Activated CD8-positive, alpha-beta T cell treated with anti-CD3 and anti-CD28 coated beads for 36 hours (primary cell): ENCODE measurements around the gene ASS1. TPM values are rescaled to one million over a fixed set of nuclear protein-coding genes. Genes with fewer than 3 reads are reported as not detected.

Source experiments
- ATAC-seq: fragments of 200-7000 bp; cut with Tn5 transposase; one replicate; pipeline ENCODE4 v1.10.0; 2021; ENCODE audit warnings: mild to moderate bottlenecking, moderate library complexity
- CTCF ChIA-PET: fragments of 350-600 bp; sonication (Branson Sonifier 250); formaldehyde crosslinking; loops from one replicate; lab custom pipeline; 2021; ENCODE audit warnings: antibody characterized with exemption; lab: Charles Lee
- POLR2A ChIA-PET: fragments of 350-600 bp; sonication (Branson Sonifier 250); formaldehyde crosslinking; loops from one replicate; lab custom pipeline; 2021; ENCODE audit warnings: antibody characterized with exemption; lab: Charles Lee
- DNase-seq: peaks from one replicate; pipeline ENCODE4 v3.0.0-alpha.2; 2020
- H3K27ac Mint-ChIP-seq: one replicate; pipeline ENCODE4 v1.8.0; 2021; ENCODE audit warnings: mild to moderate bottlenecking, mixed read lengths
- H3K27me3 Mint-ChIP-seq: one replicate; pipeline ENCODE4 v1.8.0; 2021; ENCODE audit warnings: mixed read lengths
- H3K36me3 Mint-ChIP-seq: one replicate; pipeline ENCODE4 v1.8.0; 2021; ENCODE audit warnings: low read depth, mixed read lengths
- H3K4me1 Mint-ChIP-seq: one replicate; pipeline ENCODE4 v1.8.0; 2021; ENCODE audit warnings: low read depth, mixed read lengths
- H3K4me3 Mint-ChIP-seq: one replicate; pipeline ENCODE4 v1.8.0; 2021; ENCODE audit warnings: mild to moderate bottlenecking, moderate library complexity, mixed read lengths
- H3K9me3 Mint-ChIP-seq: one replicate; pipeline ENCODE4 v1.8.0; 2021; ENCODE audit warnings: mixed read lengths
- intact Hi-C: fragments of 100-400 bp; cut with micrococcal nuclease; formaldehyde crosslinking; loops from one replicate; pipeline ENCODE4 v1.10.0; 2022
- total RNA-seq, 2 experiments: library from RNA; stranded (reverse); gene quantifications; one replicate each; pipeline ENCODE4 v1.2.3, GENCODE V29; 2021
- TF ChIP-seq, protein P1 (sequence below): fragments of 200-600 bp; IDR thresholded peaks from one replicate; pipeline ENCODE4 v1.8.0; 2022; ENCODE audit warnings: antibody characterized with exemption, mild to moderate bottlenecking

The ASS1 gene
- total RNA-seq, 2 experiments from 2014 or later = 9.8 to 11.5 TPM

DNA sequence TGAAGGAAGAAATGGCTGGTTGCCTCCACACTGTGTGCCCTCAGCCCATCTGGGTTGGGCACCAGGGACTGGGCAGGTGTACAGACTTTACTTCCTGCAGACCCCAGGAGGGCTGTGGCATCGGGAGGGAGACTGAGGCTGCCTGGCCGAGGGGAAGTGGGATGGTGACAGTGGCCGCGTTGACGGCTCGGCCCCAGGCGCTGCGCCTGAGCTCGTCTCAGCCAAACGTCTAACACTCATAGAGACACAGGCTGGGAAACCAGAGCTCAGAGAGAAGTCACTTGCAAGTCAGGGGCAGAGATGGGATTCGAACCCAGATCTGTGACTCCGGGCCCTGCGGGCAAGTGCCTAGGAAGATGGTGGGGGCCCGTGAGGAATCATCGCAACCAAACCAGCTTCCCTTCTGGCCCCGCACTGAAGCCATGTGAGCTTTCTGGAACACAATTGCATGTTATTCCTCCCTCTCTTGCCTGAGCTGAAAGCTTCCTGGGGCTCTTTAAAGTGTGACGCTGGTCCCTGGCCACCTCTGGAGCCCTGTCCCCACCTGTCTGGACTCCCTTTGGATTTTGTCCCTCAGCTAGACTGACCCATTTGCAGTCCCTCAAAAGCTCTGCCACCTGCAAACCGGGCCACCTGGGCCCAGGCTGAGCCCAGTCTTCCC is 81.6 kb downstream of the ASS1 start:
- DNase-seq (no peak), ATAC-seq (no peak)
- no peaks in the 10 kb centered on the region for H3K9me3 Mint-ChIP-seq
- CTCF ChIA-PET = no interaction called here
- no peak overlapping the region for H3K4me3 Mint-ChIP-seq
- H3K27ac Mint-ChIP-seq = no peak overlapping the region
- no peaks in the 10 kb centered on the region for H3K36me3 Mint-ChIP-seq
- H3K27me3 Mint-ChIP-seq = peaks cover 5% of the 10 kb centered on the region
- H3K4me1 Mint-ChIP-seq = peaks cover 4% of the 10 kb centered on the region
- POLR2A ChIA-PET = no interaction called here
- TF ChIP-seq, protein P1, sequence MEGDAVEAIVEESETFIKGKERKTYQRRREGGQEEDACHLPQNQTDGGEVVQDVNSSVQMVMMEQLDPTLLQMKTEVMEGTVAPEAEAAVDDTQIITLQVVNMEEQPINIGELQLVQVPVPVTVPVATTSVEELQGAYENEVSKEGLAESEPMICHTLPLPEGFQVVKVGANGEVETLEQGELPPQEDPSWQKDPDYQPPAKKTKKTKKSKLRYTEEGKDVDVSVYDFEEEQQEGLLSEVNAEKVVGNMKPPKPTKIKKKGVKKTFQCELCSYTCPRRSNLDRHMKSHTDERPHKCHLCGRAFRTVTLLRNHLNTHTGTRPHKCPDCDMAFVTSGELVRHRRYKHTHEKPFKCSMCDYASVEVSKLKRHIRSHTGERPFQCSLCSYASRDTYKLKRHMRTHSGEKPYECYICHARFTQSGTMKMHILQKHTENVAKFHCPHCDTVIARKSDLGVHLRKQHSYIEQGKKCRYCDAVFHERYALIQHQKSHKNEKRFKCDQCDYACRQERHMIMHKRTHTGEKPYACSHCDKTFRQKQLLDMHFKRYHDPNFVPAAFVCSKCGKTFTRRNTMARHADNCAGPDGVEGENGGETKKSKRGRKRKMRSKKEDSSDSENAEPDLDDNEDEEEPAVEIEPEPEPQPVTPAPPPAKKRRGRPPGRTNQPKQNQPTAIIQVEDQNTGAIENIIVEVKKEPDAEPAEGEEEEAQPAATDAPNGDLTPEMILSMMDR = no peak
- intact Hi-C loops = no loop called here

- peaks cover 5% of the 10 kb centered on the region for H3K27me3 Mint-ChIP-seq
- H3K27ac Mint-ChIP-seq = no peak overlapping the region
- no peaks in the 10 kb centered on the region for H3K9me3 Mint-ChIP-seq
- no peaks in the 10 kb centered on the region for H3K36me3 Mint-ChIP-seq
- TF ChIP-seq, protein P1 = no peak
- intact Hi-C loops = no loop called here
- peaks cover 3% of the 10 kb centered on the region for H3K4me1 Mint-ChIP-seq
- no peak overlapping the region for H3K4me3 Mint-ChIP-seq
- ATAC-seq = no peak
- POLR2A ChIA-PET = no interaction called here
- DNase-seq = no peak
- CTCF ChIA-PET = no interaction called here
Measured at GRCh38 chr9:130526854-130527650, 82.3 kb downstream of the ASS1 start.

DNA sequence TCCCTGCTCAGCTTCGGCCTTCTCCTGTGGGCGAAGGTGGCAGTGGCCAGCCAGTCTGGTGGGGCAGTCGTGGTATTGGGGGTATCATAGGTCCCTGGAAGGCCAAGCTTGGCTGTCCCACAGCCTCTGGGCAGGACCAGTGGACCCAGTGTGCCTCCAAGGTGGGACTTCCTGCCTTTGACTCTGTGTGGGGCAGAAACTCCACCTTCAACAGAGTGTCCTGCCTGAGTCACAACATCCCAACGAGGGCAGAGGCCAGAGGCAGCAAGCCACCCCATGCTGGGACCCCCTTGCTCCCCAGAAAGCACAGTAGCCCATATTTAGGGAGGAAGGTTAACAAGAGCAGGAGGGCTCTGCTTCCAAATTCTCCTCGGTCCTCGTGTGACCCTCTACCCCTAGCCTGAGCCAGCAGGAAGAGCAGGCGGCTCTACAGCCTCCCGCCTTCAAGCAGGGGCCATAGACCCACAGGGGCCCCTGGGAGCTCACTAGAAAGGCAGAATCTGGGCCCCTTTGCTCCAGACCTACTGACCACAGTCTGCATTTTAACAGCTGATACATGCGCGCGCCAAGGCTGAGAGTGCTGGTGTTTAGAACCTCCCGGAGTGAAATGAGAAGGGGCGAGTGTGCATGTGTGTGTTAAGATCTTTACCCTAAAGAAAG is 83.0 kb downstream of the ASS1 start:
- POLR2A ChIA-PET = no interaction called here
- Mint-ChIP-seq H3K4me1 (no peaks in the 10 kb centered on the region), H3K27ac (no peak overlapping the region), H3K36me3 (no peaks in the 10 kb centered on the region), H3K9me3 (no peaks in the 10 kb centered on the region), H3K27me3 (peaks cover 10% of the 10 kb centered on the region), H3K4me3 (no peak overlapping the region)
- intact Hi-C loops = no loop called here
- no peak for ATAC-seq
- no peak for DNase-seq
- CTCF ChIA-PET = no interaction called here
- TF ChIP-seq, protein P1 = no peak

DNA sequence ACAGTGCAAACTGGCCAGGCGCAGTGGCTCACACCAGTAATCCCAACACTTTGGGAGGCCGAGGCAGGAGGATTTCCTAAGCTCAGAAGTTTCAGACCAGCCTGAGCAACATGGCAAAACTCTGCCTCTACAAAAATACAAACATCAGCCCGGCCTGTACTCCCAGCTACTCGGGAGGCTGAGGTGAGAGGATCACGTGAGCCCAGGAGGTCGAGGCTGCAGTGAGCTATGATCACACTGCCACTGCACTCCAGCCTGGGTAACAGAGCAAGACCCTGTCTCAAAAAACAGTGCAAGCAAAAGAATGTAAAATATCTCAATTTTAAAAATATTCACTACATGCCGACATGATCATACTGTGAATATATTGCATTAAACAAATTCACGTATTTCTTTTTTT is 83.9 kb downstream of the ASS1 start:
- TF ChIP-seq, protein P1 = no peak
- Mint-ChIP-seq H3K36me3 (no peaks in the 10 kb centered on the region), H3K27me3 (peaks cover 4% of the 10 kb centered on the region), H3K4me3 (no peak overlapping the region), H3K9me3 (no peaks in the 10 kb centered on the region), H3K4me1 (no peaks in the 10 kb centered on the region), H3K27ac (no peak overlapping the region)
- ATAC-seq (no peak), DNase-seq (no peak)
- ChIA-PET CTCF (interaction anchor here (0.6 kb wide), 1 partner anchor 20 kb away, joined by 3 read pairs; no protein-coding TSS in a partner anchor), POLR2A (no interaction called here)
- intact Hi-C loops = no loop called here

GRCh38 chr9:130530938-130531337 is 86.2 kb downstream of the ASS1 start:
- TF ChIP-seq, protein P1 = no peak
- ChIA-PET CTCF (interaction anchor here (1.2 kb wide), 1 partner anchor 170 kb away, joined by 3 read pairs; no protein-coding TSS in a partner anchor), POLR2A (no interaction called here)
- Mint-ChIP-seq H3K27ac (no peak overlapping the region), H3K4me3 (no peak overlapping the region), H3K36me3 (no peaks in the 10 kb centered on the region), H3K4me1 (peaks cover 5% of the 10 kb centered on the region), H3K9me3 (no peaks in the 10 kb centered on the region), H3K27me3 (peaks cover 18% of the 10 kb centered on the region)
- no peak for ATAC-seq
- intact Hi-C loops = no loop called here
- DNase-seq = no peak
